Natural killer cell (primary cell): ENCODE results near the gene GNAT2. TPM values are rescaled to one million over a fixed set of nuclear protein-coding genes. Genes with fewer than 3 reads are reported as not detected.
A peak's percentile ranks its signal among the peaks of the same experiment; 100 is the strongest.

Experiments used
- ATAC-seq, 3 donors: fragments of 150-1000 bp in 2 of 3; fragments of 200-7000 bp in 1 of 3; cut with Tn5 transposase; 1 replicate in 1 of 3; 2 replicates in 2 of 3; pipeline ENCODE4 v1.10.0; 2021; ENCODE audit warnings: mild to moderate bottlenecking in 2 of 3, moderate library complexity in 2 of 3
- DNase-seq, 2 donors: peaks; one replicate each; pipeline versions ENCODE4 v3.0.0 to v3.0.0-alpha.2; 2013 to 2021; ENCODE audit warnings: mixed read lengths in 1 of 2
- H3K27ac ChIP-seq: one replicate; pipeline ENCODE4 v1.5.1; 2013; ENCODE audit warnings: mild to moderate bottlenecking, low read length
- H3K27me3 ChIP-seq: one replicate; pipeline ENCODE4 v1.6.1; 2013; ENCODE audit warnings: low read length; ENCODE audit not compliant: control insufficient read depth, insufficient read depth
- H3K36me3 ChIP-seq: one replicate; pipeline ENCODE4 v1.6.1; 2013; ENCODE audit warnings: low read length; ENCODE audit not compliant: control insufficient read depth, insufficient read depth
- H3K4me1 ChIP-seq: one replicate; pipeline ENCODE4 v1.6.1; 2013; ENCODE audit warnings: low read length; ENCODE audit not compliant: control insufficient read depth, insufficient read depth
- H3K4me3 ChIP-seq: one replicate; pipeline ENCODE4 v1.5.1; 2013; ENCODE audit warnings: low read length
- H3K9me3 ChIP-seq: one replicate; pipeline ENCODE4 v1.6.1; 2013; ENCODE audit warnings: low read length; ENCODE audit not compliant: control insufficient read depth, insufficient read depth
- H3K27ac Mint-ChIP-seq, 2 donors: one replicate each; pipeline ENCODE4 v1.8.0; 2022; ENCODE audit warnings: mild to moderate bottlenecking in 2 of 2, mixed read lengths in 2 of 2, moderate library complexity in 1 of 2
- H3K27me3 Mint-ChIP-seq, 2 donors: one replicate each; pipeline ENCODE4 v1.8.0; 2022; ENCODE audit warnings: low read depth in 2 of 2, mixed read lengths in 2 of 2
- H3K36me3 Mint-ChIP-seq: one replicate; pipeline ENCODE4 v1.8.0; 2022; ENCODE audit warnings: mixed read lengths
- H3K4me1 Mint-ChIP-seq, 2 donors: one replicate each; pipeline ENCODE4 v1.8.0; 2022; ENCODE audit warnings: mixed read lengths in 2 of 2
- H3K4me3 Mint-ChIP-seq: one replicate; pipeline ENCODE4 v1.8.0; 2022; ENCODE audit warnings: mild to moderate bottlenecking, moderate library complexity, mixed read lengths
- H3K9me3 Mint-ChIP-seq, 2 donors: one replicate each; pipeline ENCODE4 v1.8.0; 2022; ENCODE audit warnings: mixed read lengths in 2 of 2
- WGBS: methylation state at CpG from one replicate; pipeline ENCODE4 v1.1.7; 2013; ENCODE audit warnings: missing lambda C conversion rate; ENCODE audit not compliant: insufficient coverage; 5-methylcytosine and 5-hydroxymethylcytosine counted together
- intact Hi-C: fragments of 100-400 bp; cut with micrococcal nuclease; formaldehyde crosslinking; loops from one replicate; pipeline ENCODE4 v1.14.2; 2022
- total RNA-seq, 4 donors: library from RNA; stranded (reverse); fragments of 120-200 nt in 1 of 4; gene quantifications; one replicate each; pipeline versions ENCODE4 v1.2.3 to v1.2.4, GENCODE V29; 2013 to 2022
- TF ChIP-seq, protein P1 (sequence below): fragments of 200-600 bp; IDR thresholded peaks from one replicate; pipeline ENCODE4 v1.8.0; 2022; ENCODE audit warnings: antibody characterized with exemption

The GNAT2 gene
- total RNA-seq, 3 donors from 2014 or later (not counting 1 experiment from before 2014, with no cell fraction given): not detected

DNA sequence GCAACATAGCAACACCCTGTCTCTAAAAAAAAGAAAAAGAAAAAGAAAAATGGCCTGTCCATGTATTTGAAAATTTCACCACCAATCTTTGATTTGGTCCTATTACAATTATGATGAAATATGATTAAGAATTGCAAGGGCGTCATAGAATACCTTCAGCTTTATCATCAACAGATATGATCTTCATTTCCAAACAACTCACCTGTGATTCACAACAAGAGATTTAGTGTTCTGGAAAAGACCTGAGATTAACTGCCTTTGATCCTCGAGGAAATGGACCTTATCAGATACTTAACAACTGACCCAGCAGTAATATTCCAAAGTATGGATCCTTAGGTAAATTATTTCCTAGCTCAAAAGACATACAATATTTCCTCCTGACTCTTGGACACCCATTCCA is 33.0 kb upstream of the GNAT2 start:
- Histone ChIP-seq H3K27ac (no peak overlapping the region), H3K9me3 (no peaks in the 10 kb centered on the region), H3K27me3 (no peaks in the 10 kb centered on the region), H3K4me3 (no peak overlapping the region), H3K36me3 (no peaks in the 10 kb centered on the region), H3K4me1 (peaks cover 20% of the 10 kb centered on the region)
- H3K36me3 Mint-ChIP-seq: no peaks in the 10 kb centered on the region
- H3K27ac Mint-ChIP-seq: no peak overlapping the region
- H3K9me3 Mint-ChIP-seq: no peaks in the 10 kb centered on the region
- DNase-seq (peak in 1 of 2 donors; percentile 0), ATAC-seq (no peak)
- H3K27me3 Mint-ChIP-seq: peaks cover 11 to 25% of the 10 kb centered on the region in 2 donors
- intact Hi-C loops: no loop called here
- WGBS: 72% methylated on average over 1 of the region's 2 CpGs
- TF ChIP-seq, protein P1, sequence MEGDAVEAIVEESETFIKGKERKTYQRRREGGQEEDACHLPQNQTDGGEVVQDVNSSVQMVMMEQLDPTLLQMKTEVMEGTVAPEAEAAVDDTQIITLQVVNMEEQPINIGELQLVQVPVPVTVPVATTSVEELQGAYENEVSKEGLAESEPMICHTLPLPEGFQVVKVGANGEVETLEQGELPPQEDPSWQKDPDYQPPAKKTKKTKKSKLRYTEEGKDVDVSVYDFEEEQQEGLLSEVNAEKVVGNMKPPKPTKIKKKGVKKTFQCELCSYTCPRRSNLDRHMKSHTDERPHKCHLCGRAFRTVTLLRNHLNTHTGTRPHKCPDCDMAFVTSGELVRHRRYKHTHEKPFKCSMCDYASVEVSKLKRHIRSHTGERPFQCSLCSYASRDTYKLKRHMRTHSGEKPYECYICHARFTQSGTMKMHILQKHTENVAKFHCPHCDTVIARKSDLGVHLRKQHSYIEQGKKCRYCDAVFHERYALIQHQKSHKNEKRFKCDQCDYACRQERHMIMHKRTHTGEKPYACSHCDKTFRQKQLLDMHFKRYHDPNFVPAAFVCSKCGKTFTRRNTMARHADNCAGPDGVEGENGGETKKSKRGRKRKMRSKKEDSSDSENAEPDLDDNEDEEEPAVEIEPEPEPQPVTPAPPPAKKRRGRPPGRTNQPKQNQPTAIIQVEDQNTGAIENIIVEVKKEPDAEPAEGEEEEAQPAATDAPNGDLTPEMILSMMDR: no peak
- peaks cover 16 to 20% of the 10 kb centered on the region in 2 donors for H3K4me1 Mint-ChIP-seq
- no peak overlapping the region for H3K4me3 Mint-ChIP-seq

DNA sequence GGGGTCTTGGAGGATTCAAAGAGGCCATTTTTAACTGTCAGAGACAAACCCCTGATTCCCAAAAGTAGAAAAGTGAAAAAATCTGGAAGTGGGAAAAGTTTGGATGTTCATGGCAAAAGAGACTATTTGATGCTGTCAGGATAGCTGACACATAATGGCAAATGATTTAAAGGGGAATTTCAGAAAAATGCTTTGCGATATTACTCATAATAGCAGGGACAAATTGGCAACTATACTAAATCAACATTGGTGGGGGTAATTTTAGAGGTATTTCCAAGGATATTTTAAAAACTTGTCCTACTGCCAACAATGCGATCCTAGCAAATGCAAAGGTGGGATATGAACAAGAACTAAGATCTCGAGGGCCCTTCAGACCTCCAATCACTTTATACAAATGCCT is 31.2 kb upstream of the GNAT2 start:
- H3K4me3 Mint-ChIP-seq: no peak overlapping the region
- Histone ChIP-seq H3K4me1 (peaks cover 7% of the 10 kb centered on the region), H3K27me3 (no peaks in the 10 kb centered on the region), H3K27ac (no peak overlapping the region), H3K4me3 (no peak overlapping the region), H3K36me3 (no peaks in the 10 kb centered on the region), H3K9me3 (no peaks in the 10 kb centered on the region)
- intact Hi-C loops: no loop called here
- 100% methylated on average over 3 of the region's 3 CpGs for WGBS
- H3K36me3 Mint-ChIP-seq: no peaks in the 10 kb centered on the region
- H3K27ac Mint-ChIP-seq: no peak overlapping the region
- H3K9me3 Mint-ChIP-seq: no peaks in the 10 kb centered on the region
- H3K4me1 Mint-ChIP-seq: peaks cover 8 to 10% of the 10 kb centered on the region in 2 donors
- no peak for ATAC-seq
- TF ChIP-seq, protein P1: no peak
- DNase-seq: peak in 1 of 2 donors; percentile 0
- H3K27me3 Mint-ChIP-seq: peaks cover 11 to 25% of the 10 kb centered on the region in 2 donors

DNA sequence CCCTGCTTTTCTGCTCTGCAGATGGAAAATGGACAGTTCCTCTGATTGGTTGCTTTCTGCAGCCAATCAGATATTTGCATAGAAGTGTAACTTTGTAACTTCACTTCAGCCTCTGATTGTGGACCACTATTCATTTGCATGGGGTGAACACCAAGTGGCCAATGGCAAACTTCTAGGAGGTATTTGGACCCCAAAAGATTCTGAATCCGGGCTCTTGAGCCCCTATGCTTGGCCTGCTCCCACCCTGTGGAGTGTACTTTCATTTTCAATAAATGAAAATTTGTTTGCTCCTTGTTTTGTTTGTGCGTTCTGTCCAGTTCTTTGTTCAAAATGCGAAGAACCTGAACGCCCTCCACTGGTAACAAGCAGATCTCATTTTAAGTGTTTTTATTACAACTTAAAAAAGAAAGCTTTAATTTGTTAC is 30.1 kb upstream of the GNAT2 start:
- Histone ChIP-seq H3K36me3 (no peaks in the 10 kb centered on the region), H3K27ac (no peak overlapping the region), H3K4me1 (no peaks in the 10 kb centered on the region), H3K4me3 (no peak overlapping the region), H3K9me3 (no peaks in the 10 kb centered on the region), H3K27me3 (no peaks in the 10 kb centered on the region)
- Mint-ChIP-seq H3K36me3 (no peaks in the 10 kb centered on the region), H3K27ac (no peak overlapping the region), H3K9me3 (no peaks in the 10 kb centered on the region), H3K4me3 (no peak overlapping the region), H3K4me1 (no peaks in the 10 kb centered on the region), H3K27me3 (peaks cover 8 to 25% of the 10 kb centered on the region in 2 donors)
- DNase-seq (peak in 1 of 2 donors; percentile 5), ATAC-seq (no peak)
- intact Hi-C loops: no loop called here
- TF ChIP-seq, protein P1: no peak
- 72% methylated on average over 3 of the region's 4 CpGs for WGBS

DNA sequence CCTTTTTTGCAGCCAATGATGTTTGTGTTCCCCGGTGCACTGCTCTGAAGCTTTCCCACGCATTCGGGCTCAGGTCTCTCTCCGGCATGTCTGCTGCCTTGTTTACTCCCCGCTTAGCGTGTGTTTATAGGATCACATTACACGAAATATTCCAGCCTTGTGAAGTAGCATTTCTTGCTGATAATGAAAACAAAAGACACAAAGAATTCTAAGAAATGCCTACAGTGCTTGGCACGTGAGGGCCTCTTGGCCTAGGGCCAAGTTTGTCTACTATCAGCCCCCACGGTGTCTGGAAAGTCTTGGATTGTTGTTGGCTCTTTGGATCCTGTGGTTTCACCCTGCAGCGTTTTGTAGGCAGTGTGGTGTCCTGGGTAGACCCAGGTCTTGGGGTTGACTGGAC is 25.3 kb upstream of the GNAT2 start:
- no peaks in the 10 kb centered on the region for H3K27me3 ChIP-seq
- no peaks in the 10 kb centered on the region for H3K36me3 ChIP-seq
- no CpG with 5 or more reads among the region's 10 CpGs for WGBS
- intact Hi-C loops: no loop called here
- Mint-ChIP-seq H3K4me1 (peaks cover 4 to 10% of the 10 kb centered on the region in 2 donors), H3K27ac (no peak overlapping the region), H3K27me3 (peaks cover 0 to 3% of the 10 kb centered on the region in 2 donors), H3K4me3 (no peak overlapping the region), H3K36me3 (no peaks in the 10 kb centered on the region), H3K9me3 (no peaks in the 10 kb centered on the region)
- TF ChIP-seq, protein P1: no peak
- no peak for DNase-seq
- H3K27ac ChIP-seq: no peak overlapping the region
- no peaks in the 10 kb centered on the region for H3K9me3 ChIP-seq
- ATAC-seq: no peak
- H3K4me1 ChIP-seq: peaks cover 15% of the 10 kb centered on the region
- no peak overlapping the region for H3K4me3 ChIP-seq
